NCI-H748 treated with DMSO at 0.1 percent for 48 hours (cell line): ENCODE results near the gene HOXD12.

Experiments
- DNase-seq: peaks from one replicate; lab custom pipeline; 2025; lab: John Stamatoyannopoulos, UW

HOXD12 gene

DNA sequence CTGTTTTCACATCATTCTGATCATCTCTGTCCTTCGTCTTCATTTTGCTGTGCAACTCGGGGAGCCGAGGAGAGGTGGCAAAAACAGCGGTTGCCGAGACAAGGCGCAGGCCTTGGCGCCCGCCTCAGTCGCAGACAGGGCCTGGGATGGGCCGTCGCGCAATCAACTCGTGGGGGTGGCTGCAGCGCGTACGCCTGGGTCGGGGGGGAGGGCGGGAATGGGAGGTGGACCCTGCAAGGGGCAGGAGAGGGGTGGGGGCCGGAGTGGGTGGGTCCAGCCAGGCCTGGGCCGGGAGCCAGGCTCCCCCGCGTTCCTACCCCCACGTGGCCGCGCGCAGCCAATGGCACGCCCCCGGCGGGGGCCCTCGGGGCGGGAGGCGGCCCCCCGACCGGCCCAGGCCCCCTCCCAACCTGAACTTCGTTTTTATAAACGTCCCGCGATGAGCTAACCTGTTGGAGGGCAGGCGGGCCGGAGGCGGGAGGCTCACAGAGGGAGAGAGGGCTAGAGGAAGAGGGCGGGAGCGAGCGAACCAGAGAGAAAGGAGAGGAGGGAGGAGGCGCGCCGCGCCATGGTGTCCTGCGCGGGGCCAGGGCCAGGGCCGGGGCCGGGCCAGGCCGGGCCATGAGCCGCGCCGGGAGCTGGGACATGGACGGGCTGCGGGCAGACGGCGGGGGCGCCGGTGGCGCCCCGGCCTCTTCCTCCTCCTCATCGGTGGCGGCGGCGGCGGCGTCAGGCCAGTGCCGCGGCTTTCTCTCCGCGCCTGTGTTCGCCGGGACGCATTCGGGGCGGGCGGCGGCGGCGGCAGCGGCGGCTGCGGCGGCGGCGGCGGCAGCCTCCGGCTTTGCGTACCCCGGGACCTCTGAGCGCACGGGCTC lies 7.1 kb upstream of the HOXD12 start, which contains the start of gene HOXD13:
HOXD13 (plus strand) TSS at position 452 of the 875 bp plus-strand sequence; CDS start at position 622, 170 bp downstream.
- no peak for DNase-seq

DNA sequence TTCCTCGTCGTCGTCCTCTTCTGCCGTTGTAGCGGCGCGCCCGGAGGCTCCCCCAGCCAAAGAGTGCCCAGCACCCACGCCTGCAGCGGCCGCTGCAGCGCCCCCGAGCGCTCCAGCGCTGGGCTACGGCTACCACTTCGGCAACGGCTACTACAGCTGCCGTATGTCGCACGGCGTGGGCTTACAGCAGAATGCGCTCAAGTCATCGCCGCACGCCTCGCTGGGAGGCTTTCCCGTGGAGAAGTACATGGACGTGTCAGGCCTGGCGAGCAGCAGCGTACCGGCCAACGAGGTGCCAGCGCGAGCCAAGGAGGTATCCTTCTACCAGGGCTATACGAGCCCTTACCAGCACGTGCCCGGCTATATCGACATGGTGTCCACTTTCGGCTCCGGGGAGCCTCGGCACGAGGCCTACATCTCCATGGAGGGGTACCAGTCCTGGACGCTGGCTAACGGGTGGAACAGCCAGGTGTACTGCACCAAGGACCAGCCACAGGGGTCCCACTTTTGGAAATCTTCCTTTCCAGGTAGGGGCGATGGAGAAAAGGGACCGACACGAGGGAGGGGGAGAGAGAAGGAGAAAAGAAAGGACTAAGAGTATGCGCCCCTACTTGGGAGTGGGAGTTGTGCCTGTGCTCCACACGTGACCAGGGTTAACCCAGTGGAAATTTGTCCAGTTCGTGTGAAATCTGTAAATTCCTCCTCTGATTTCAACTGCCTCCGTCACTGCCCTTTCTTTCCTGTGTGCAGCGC lies 6.3 kb upstream of the HOXD12 start:
- DNase-seq: no peak

DNA sequence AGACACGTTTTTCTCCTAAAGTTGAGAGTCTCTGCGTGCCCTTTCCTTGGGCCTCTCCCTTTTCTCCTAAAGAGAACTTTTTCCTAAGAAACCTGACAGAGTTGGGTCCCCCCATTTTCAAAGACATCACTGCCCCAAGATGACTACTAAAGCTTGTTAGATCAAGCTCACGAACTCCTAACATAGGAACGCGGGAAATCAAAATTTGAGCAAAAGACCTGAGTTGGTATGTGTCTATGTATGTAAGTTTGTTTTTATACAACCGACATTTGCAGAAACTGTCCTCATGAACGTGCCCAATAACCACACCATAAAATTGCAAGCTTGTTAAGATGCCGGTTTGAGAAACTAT lies 5.7 kb upstream of the HOXD12 start:
- no peak for DNase-seq

DNA sequence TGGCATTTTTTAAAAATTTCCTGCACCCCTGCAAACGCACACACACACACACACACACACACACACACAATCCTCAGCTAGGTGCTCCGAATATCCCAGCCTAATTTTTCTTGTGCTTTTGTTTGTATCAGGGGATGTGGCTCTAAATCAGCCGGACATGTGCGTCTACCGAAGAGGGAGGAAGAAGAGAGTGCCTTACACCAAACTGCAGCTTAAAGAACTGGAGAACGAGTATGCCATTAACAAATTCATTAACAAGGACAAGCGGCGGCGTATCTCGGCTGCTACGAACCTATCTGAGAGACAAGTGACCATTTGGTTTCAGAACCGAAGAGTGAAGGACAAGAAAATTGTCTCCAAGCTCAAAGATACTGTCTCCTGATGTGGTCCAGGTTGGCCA lies 5.2 kb upstream of the HOXD12 start:
- DNase-seq: no peak

DNA sequence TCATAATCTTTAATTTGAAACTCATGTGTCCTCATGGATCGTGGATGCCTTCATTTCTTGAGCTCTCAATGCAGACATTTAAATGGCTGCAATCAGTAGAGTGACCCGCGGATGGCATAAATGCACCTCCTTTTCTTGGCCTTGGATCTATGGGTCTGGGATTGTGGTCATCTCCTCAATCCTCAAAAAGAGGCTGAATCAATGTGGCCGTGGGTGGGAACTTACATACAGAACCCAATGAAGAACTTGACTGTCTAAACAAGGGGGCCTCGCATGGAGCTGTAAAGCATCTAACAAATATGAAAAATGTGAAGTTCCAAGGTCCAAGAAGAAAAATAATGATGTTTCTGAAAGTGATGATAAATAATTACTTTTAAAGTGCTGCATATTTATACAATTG lies 4.2 kb upstream of the HOXD12 start:
- DNase-seq: no peak

DNA sequence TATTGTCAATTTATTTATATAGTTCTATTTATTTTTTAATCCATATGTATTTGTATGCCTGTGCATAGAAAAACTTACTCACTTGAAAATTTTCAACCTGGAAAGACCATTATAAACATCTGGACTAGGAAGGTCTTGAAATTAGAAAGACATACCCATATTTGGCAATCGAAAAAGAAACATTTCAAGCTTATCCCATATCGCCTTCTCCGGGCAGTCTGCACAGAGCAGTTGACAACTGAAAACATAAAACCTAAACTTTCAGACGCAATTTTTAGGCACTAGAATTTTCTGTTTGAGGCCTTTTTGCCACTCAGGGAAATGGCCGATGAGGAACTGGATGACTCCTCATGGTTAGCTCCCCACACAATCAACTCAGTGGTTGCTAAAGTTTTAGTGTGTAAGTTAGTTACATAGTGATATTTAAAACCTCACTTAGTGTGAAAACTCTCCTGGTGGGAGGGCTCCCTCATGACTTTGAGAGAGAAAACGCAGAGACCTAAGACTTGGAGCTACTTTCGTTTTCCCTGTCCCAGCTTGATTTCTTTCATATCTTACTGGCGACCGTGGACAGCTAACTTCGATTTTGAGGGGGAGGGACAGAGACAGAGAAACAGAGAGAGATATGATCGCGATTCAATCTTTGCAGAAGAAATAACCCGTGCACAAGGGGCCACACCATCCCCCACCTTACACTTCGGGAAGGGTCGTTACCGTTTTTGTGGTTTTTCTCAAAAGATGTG lies 3.2 kb upstream of the HOXD12 start:
- no peak for DNase-seq

DNA sequence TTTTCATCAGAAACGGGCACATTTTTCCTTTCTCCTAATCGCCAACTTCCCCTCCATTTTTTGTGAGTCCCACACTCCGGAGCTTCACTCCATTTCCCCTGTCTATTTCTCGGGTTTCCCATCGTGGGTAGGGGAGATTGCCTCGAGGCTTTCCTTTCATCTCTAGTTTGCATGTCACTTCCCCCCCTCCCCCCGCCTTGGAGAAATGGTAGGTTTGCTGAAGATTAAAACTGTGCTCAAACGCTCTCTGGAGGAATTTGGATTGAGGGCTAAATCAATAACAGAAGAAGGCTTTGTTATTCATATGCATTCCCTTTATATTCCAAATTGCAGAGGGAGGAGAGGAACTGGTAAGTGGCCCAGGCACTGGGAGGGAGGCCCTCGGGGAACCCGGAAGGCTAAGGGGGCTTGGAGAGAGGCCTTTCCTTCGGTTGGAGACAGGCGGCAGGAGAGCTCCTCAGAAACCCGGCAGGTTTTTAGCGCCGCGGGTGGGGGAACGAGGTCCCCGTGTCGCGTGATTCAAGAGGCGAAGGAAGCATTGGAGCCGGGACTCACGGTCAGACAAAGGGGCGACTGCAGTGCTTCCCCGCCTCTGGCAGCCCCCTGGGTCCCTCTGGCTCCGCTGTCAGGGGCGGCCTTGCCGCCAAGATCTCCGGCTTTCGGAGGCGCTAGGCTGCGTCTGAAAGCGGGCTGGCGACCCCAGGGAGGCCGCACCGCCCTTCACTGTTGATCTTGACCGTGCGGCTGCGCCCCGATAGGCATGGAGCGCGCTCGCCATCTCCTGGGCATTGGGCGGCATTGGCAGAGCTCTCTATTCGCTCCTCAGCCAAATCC lies 2.4 kb upstream of the HOXD12 start:
- DNase-seq: peak; percentile 91

DNA sequence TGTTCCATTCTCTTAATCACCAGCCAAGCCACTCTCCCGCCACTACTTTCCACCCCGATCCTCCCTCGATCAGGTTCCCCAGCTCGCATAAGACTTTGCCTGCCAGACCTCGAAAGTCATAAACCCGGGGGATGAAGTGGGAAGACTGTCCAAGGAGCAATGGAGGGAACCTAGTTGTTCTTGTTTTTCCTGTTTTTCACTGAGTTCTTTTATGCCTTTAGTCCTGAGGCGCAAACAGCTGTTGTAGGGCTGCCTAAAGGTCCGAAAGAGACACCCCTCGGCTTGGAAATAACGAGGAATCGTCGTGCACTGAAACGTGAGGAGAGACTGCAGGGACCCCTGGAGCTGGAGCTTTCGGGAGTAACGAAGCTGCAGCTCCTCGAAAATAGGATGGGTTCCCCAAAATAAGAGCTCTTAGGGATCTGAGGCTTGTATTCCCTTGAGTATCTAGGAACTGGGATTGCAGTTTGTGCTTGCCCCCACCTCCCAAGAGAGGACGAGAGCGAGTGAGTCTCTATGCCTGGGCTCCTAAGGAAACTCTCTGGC lies 1.7 kb upstream of the HOXD12 start:
- DNase-seq: no peak

DNA sequence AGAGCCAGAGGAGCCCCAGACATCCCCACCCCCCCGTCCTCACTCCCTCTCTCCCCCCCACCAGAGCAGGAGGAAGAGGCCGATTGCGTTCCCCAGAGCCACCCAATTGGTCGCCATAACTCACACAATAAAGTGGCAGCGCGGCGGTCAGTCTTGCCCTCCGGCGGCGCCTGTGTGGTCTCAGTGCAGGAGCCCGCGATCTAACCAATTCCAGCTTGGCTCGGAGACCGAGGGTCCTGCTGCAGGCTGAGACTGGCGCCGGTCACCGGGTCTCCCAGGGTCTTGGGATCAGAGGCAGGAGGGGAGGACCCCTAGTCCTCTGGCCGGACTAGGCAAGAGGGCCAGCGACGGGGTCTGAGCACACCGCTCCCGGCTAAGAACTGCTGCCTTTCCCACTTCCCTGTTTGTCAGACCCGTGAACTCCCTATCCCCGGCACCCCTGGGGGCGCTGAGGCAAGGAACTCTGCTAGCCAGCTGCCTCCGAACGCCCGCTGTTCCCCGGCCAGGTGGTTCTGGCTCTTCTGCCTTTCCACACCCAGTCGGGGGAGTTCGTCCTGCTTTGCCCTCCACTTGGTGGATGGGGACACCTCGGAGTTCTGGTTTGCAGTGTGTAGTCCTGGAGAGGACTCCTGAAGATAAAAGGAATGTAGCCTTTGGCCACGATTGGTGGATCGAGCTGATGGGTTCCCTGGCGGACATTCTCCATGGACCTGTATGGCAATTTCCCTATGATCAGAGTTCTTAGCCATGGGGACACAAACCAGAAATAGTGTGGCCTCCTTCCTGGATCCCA lies 1.0 kb upstream of the HOXD12 start:
- peak; percentile 59 for DNase-seq

DNA sequence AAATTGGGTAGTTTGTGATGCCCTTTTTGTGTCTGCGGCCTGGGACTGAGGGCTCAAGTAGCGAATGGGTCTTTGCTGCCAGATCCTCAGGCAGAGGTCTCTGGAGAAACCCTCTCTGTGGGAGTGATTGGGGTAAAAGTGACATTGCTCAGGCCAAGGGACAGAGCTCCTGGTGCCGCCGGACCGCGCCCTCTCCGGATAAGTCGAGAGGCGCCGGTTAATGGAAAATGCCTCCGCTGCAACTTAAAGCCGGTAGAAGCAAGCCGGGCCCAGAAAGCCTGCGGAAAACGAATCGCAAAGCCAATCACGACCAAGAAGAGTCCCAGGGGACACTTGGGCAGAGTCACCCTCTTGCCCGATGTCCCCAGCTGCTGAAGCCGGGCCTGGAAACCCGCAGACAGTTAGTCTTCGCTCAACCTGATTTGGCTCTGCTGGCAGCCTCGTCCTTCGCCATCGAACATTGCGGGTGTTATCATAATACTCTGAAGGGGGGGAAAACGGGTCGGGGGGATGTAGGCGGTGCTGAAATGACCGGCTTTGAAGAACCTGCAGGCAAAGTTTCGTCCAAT lies 352 bp upstream of the HOXD12 start:
- no peak for DNase-seq

DNA sequence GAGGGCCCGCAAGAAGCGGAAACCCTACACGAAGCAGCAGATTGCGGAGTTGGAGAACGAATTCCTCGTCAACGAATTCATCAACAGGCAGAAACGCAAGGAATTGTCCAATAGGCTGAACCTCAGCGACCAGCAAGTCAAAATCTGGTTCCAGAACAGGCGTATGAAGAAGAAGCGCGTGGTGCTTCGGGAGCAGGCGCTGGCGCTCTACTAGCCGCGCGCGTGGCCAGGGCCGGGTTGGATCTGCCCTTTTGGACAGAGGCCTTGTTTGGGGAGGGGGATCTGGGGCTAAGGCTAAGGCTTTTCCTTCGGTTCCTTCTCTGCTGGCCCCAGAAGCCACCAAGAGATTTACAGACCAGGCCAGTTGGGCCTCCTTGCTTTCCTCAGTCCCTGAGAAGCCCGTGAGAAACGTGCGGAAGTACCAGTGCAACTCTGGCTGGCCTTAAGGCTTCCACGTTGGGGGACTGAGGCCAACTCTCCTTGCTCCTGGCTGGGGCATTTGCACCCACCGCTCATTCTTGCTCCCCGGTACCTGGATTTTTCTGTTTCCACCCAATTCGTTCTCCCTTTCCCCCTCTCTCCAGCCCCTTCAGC lies 1.0 kb downstream of the HOXD12 start:
- DNase-seq: no peak

DNA sequence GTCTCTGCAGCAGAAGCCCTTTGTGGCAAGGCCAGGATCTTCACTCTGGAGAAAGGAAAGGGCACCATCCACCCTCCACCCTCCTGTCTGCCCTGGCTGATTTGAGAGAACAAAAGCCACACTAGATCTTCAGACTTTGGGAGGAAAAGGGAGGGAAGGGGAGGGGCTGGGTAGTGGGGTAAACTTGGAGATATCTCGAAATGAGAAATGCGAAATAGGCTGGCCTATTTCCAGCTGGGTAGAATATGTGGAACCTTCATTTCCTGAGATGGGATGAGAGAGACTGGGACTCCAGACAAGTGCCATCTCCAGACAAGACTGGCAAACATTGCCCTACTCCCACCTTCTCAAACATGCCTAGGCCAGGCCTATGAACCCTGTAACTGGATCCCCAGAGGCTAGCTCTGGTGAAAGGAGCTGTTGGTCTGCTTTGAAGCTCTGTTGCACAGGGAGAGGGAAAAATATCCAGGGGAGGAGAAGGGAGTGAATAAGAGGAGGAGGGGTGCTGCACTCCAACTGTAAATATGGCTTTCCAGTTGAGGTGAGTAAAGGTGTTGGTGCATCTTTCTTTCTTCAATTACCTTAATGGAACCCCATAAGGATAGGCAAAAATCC lies 1.7 kb downstream of the HOXD12 start:
- DNase-seq: no peak

DNA sequence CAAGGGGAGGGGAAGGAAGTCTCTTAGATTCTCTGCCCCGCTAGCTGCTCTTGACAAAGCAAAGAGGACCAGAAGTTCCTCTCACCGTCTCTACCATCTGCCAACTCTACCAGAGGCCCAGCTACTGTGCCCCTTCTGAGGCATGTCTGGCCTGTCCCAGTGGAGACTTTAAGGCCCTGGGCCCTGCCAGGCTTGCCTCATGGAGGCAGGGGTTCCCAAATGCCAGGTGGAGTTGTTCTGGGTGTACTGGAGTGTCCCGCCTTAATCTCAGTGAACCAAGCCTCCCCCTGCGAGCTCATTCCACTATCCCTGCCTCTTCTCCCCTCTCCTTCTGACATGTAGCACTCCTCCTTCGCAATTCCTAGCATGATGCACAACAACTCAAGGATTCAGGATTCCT lies 2.2 kb downstream of the HOXD12 start:
- DNase-seq: no peak

DNA sequence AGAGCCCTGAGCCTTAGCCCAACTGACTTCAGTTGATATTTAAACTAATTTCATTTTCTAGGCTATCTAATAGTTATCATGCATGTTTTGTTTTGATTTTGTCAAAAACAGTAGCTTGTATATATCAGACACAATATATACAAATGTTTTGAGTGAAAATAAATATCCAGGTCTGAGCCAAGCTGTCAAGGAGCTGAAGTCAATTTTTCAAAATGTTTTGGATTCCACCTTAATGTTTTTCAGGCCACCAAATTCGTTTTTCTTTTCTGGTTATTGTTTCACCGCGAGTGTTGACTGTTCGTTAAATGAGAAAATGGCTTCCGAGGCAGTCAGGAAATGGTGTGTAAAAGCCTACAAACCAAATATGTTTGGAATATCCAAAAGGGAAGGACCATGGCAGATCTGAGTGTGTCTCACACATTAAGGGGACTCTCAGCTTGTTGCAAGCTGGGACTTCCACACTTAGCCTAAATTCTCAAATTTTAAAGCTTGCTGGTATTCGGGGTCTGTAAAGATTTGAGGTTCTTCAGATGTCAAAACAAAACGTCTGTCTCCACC lies 2.8 kb downstream of the HOXD12 start:
- no peak for DNase-seq

DNA sequence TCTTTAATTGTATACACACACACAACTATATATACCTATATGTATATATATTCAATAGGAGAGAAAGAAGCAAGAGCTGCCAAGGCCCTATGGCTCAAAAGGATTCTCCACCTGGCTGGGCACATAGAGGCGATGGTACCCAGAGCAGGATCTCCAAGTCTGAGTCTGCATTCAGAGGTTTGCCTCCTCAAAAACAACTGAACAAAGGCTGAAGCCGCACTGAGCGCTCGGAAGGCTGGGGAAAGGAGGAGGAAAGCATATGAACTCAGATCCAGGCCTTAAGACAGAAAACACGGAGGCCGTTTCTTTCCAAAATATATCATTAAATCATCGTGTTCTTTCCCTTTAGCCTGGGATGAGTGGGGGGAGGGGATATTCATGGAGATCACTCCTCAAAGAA lies 3.6 kb downstream of the HOXD12 start:
- DNase-seq: no peak

DNA sequence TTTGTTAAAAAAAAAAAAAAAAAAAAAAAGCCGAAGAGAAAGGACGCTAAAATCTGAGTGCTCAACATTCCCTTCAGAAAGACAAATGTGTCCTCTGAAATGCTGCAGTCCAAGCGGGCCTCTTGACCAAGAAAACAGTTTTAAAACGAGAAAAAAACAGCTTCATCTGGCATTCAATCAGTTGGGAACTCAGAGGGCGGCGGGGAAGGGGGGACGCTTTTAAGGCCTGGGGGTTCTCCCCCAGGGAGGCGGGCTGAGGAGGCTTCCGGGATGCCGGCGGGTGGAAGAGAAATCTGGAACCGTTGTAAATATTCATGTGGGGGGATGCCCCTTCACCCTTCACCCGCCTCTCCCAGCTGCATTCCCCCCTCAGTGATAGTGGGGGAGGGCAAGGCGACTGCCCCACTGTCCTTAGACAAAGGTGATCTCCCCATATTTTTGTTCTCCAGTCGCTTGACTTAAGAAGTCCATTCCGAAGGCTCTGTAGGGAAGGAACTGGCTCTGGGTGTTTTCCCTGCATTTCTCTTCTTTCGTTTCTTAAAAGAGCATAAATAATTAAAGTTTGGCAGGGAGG lies 4.2 kb downstream of the HOXD12 start:
- DNase-seq: no peak

DNA sequence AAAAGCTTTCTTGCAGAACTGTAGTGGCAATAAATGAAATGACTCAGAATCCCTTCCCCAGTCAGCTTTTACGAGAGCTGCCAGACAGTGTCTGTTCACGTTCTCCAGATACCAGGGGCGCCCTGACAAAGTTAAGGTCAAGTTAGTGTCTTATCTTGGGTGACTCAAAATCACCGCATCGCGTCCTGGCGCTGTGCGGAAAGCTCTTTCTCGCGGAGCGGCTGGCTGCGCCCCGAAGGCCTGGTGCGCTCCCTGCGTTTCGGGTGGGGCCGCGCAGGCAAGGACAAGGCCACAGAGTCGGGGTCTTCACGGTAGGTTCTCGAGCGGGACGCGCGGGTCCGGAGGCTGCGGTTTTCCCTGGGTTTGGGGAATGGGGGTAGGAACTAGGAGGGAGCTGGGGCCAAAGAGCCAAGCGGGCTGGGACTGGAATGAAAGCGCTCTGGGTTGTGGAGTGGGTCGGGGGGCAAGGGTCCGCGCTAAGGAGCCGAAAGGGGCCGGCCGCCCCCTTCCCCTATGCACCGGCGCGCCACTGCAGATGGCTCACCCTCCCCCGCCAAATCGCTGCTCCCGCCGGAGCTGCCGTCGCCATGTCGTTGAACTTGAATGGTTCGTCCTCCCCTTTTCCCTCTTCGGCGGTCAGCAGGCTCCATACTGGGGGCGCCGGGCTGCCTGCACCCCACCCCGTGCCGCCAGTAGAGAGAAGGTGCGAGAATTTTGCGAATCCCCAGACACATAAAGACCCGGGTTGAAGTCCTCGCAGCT lies 4.9 kb downstream of the HOXD12 start:
- DNase-seq: no peak
